Spleen (tissue), 7 donors: Measurements from ENCODE around the gene MAP3K12.

Experiments
- POLR2A ChIP-seq, 3 donors: fragments of 450-650 bp; IDR thresholded peaks; one replicate each; pipeline ENCODE4 v1.5.1; 2017; ENCODE audit warnings: antibody characterized with exemption in 3 of 3, mild to moderate bottlenecking in 1 of 3
- POLR2AphosphoS5 ChIP-seq, 3 donors: sonication (generic); formaldehyde crosslinking; IDR thresholded peaks; one replicate each; pipeline ENCODE4 v1.5.1; 2017; ENCODE audit warnings: antibody characterized with exemption in 3 of 3
- TF ChIP-seq, protein P1 (sequence below), 11 experiments: fragments of 200-600 bp in 7 of 11; fragments of 450-650 bp in 4 of 11; sonication (generic) in 4 of 11; IDR thresholded peaks in 8 of 11; conservative IDR thresholded peaks in 3 of 11; 1 replicate in 7 of 11; 2 replicates in 4 of 11; pipeline versions ENCODE4 v1.4.0 to v1.8.0; 2016 to 2021; ENCODE audit warnings: antibody characterized with exemption in 11 of 11, inconsistent platforms in 4 of 11, mild to moderate bottlenecking in 1 of 11
- donor health status: DM: no; HTN: no; CAD: no; lungs with moderate emphysema.
- donor health status: DM: no; HTN: no; CAD: no.
- donor health status: DM: no; HTN: no; CAD: no.

GRCh38 chr12:53451661-53452158 is 47.5 kb downstream of the MAP3K12 start, which contains the start of gene PCBP2:
- TF ChIP-seq, protein P1, sequence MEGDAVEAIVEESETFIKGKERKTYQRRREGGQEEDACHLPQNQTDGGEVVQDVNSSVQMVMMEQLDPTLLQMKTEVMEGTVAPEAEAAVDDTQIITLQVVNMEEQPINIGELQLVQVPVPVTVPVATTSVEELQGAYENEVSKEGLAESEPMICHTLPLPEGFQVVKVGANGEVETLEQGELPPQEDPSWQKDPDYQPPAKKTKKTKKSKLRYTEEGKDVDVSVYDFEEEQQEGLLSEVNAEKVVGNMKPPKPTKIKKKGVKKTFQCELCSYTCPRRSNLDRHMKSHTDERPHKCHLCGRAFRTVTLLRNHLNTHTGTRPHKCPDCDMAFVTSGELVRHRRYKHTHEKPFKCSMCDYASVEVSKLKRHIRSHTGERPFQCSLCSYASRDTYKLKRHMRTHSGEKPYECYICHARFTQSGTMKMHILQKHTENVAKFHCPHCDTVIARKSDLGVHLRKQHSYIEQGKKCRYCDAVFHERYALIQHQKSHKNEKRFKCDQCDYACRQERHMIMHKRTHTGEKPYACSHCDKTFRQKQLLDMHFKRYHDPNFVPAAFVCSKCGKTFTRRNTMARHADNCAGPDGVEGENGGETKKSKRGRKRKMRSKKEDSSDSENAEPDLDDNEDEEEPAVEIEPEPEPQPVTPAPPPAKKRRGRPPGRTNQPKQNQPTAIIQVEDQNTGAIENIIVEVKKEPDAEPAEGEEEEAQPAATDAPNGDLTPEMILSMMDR (IDR thresholded peaks at IDR 0.05 in 8 of 11, conservative IDR thresholded peaks at IDR 0.05 in 3 of 11), result peak; percentile 87 to 99 (median 95)
- peak in 2 of 3 donors; percentile 47 to 64 for TF ChIP-seq POLR2A (IDR thresholded peaks at IDR 0.05)
- TF ChIP-seq POLR2AphosphoS5 (IDR thresholded peaks at IDR 0.05), result peak; percentile 95 to 99 (median 97)
